NCI-H1105 treated with DMSO at 0.1 percent for 48 hours (cell line): ENCODE results near the gene SCFD2.

Experiments
- DNase-seq: peaks from one replicate; lab custom pipeline; 2025; lab: John Stamatoyannopoulos, UW

Gene SCFD2

DNA sequence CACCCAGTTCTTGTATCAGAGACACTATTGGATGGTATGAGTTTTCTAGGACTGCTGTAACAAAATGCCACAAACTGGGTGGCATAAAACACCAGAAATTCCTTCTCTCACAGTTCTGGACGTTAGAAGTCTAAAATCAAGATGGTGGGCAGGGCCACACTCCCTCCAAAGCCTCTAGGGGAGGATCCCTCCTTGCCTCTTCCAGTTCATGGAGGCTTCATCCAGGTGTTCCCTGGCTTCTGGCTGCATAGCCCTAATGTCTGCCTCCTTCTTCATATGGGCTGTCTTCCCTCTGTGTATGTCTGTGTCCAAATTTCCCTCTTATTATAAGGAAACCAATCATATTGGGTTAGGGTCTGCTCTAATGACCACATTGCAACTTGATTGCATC lies 542.2 kb downstream of the SCFD2 start:
- DNase-seq = no peak
